Esophagus squamous epithelium (tissue), 4 donors: ENCODE data around the gene REPS2.

Experiments used
- CTCF ChIP-seq, 6 experiments: fragments of 450-650 bp in 4 of 6; fragments of 200-600 bp in 2 of 6; sonication (generic) in 2 of 6; IDR thresholded peaks; one replicate each; pipeline ENCODE4 v1.5.1; 2016 to 2019; ENCODE audit warnings: antibody characterized with exemption in 6 of 6, mild to moderate bottlenecking in 4 of 6, moderate library complexity in 4 of 6
- POLR2A ChIP-seq, 4 donors: fragments of 450-650 bp; IDR thresholded peaks; one replicate each; pipeline ENCODE4 v1.6.1; 2017; ENCODE audit warnings: antibody characterized with exemption in 4 of 4, mild to moderate bottlenecking in 4 of 4, moderate library complexity in 3 of 4

DNA sequence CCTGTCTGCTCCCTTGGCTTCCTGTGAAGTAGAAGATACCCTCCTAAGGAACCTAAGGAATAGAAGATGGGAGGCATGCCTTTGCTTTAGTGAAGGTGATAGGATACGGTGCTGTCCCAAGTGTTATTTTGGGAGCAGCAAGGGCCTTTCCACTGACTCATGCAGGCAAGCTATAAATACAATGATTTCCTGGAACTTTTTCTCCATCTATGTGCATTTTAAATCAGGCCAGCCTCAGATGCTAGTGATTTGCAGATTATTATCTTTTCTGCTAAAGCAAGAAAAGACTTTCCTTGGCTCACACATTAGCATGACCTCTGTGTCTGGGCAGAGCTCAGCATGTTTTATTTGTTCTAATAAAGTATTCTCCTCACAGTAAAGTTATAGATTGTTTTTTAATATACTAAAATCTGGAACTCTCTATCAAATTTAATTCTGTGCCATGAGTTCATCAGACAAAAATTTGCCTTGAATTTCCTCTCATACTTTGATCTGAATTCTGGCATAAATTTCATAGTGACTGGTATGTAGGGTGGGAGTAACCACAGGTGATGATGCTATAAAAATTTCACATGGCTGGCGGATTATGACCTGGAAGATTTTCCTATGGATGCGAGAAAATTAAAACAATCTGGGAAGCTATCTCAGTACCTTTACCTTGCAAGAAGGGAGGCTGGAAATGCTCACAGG, 131.7 kb downstream of the REPS2 start:
- TF ChIP-seq CTCF (IDR thresholded peaks at IDR 0.05): no peak
- TF ChIP-seq POLR2A (IDR thresholded peaks at IDR 0.05): no peak
